Measurements from ENCODE around the gene SGK1.

Gene SGK1

DNA sequence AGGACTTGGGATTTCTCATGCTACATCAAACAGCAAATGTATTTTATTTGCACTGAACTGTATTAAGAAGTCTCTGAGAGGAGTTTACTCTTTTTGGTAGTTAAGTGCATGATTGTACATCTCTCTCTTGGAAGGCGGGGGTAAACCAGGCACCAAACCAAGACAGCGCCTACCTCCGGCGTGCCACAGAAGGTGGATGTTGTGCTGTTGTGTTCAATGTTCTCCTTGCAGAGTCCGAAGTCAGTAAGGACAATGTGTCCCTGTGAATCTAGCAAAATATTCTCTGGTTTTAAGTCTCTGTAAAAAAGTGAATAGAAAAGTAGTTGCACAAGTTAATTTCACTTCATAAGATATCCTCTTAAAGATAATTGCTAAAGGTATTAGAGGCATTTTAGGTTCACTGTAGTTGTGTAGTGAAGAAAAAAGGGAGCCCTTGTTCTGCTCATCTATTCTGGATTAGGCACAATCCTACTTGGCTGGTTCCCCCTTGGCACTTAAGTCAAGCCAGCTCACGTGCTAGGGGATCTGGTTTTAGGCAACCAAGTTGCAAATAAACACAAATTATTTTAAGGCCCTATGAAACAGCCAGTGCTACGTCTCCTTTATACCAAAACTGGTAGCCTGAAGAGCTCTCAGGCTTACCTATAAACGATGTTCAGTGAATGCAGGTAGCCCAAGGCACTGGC is 145.7 kb downstream of the SGK1 start:
- ATAC-seq (ENCODE audit: low read depth) (no peak), DNase-seq (ENCODE audit: low spot score) (no peak)
- TF ChIP-seq CTCF (IDR thresholded peaks at IDR 0.05; ENCODE audit: poor library complexity, severe bottlenecking): no peak
- H3K27ac ChIP-seq (ENCODE audit: poor library complexity, severe bottlenecking): peak overlapping the region; percentile 91
- no peaks in the 10 kb centered on the region for H3K27me3 ChIP-seq (ENCODE audit: insufficient read depth, poor library complexity, severe bottlenecking)
- H3K36me3 ChIP-seq (ENCODE audit: low read depth): peaks cover 57% of the 10 kb centered on the region
- H3K9me3 ChIP-seq (ENCODE audit: severe bottlenecking): no peaks in the 10 kb centered on the region
- H3K4me3 ChIP-seq (ENCODE audit: severe bottlenecking): no peak overlapping the region
- H3K4me1 ChIP-seq (ENCODE audit: insufficient read depth, poor library complexity, severe bottlenecking): peaks cover 47% of the 10 kb centered on the region

GRCh38 chr6:134171517-134171916 is 146.4 kb downstream of the SGK1 start:
- DNase-seq (ENCODE audit: low spot score): no peak
- H3K27ac ChIP-seq (ENCODE audit: poor library complexity, severe bottlenecking): peak overlapping the region; percentile 91
- H3K4me1 ChIP-seq (ENCODE audit: insufficient read depth, poor library complexity, severe bottlenecking): peaks cover 47% of the 10 kb centered on the region
- H3K9me3 ChIP-seq (ENCODE audit: severe bottlenecking): no peaks in the 10 kb centered on the region
- H3K27me3 ChIP-seq (ENCODE audit: insufficient read depth, poor library complexity, severe bottlenecking): no peaks in the 10 kb centered on the region
- H3K4me3 ChIP-seq (ENCODE audit: severe bottlenecking): no peak overlapping the region
- no peak for TF ChIP-seq CTCF (IDR thresholded peaks at IDR 0.05; ENCODE audit: poor library complexity, severe bottlenecking)
- H3K36me3 ChIP-seq (ENCODE audit: low read depth): peaks cover 57% of the 10 kb centered on the region
- no peak for ATAC-seq (ENCODE audit: low read depth)

- Histone ChIP-seq H3K27me3 (ENCODE audit: insufficient read depth, poor library complexity, severe bottlenecking) (no peaks in the 10 kb centered on the region), H3K9me3 (ENCODE audit: severe bottlenecking) (no peaks in the 10 kb centered on the region), H3K27ac (ENCODE audit: poor library complexity, severe bottlenecking) (peak overlapping the region; percentile 91), H3K36me3 (ENCODE audit: low read depth) (peaks cover 57% of the 10 kb centered on the region), H3K4me1 (ENCODE audit: insufficient read depth, poor library complexity, severe bottlenecking) (peaks cover 42% of the 10 kb centered on the region), H3K4me3 (ENCODE audit: severe bottlenecking) (no peak overlapping the region)
- no peak for TF ChIP-seq CTCF (IDR thresholded peaks at IDR 0.05; ENCODE audit: poor library complexity, severe bottlenecking)
- no peak for ATAC-seq (ENCODE audit: low read depth)
- DNase-seq (ENCODE audit: low spot score): no peak
Measured at GRCh38 chr6:134170844-134171243, 147.1 kb downstream of the SGK1 start.

DNA sequence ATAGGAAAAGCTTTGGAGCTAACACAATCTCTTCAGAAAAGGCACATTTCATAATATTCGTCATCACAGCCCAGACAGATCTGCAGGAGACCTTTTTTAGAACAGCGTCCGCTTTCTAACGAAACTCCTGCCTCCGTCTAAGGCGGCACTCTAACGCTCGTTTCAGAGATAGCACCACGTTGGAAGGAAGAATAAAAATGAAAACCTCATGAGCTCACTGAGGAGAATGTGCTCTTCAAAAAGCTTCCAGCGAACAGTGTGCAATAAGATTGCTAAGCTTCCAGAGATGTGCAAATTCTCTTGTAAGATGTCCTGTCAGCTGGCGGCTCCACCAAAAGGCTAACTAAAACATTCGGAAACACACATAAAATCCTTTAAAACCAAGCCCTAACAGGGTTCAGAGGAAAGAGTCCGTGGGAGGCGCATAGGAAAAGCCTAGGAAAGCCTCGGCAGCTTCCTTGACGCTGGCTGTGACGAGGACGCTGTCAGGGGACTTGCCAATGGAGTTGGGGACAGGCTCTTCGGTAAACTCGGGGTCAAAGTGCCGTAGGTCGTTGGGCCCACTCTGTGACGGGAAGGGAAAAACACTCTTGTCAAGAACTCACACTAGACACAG is 147.9 kb downstream of the SGK1 start:
- DNase-seq (ENCODE audit: low spot score): no peak
- Histone ChIP-seq H3K27me3 (ENCODE audit: insufficient read depth, poor library complexity, severe bottlenecking) (no peaks in the 10 kb centered on the region), H3K4me3 (ENCODE audit: severe bottlenecking) (no peak overlapping the region), H3K36me3 (ENCODE audit: low read depth) (peaks cover 57% of the 10 kb centered on the region), H3K9me3 (ENCODE audit: severe bottlenecking) (no peaks in the 10 kb centered on the region), H3K4me1 (ENCODE audit: insufficient read depth, poor library complexity, severe bottlenecking) (peaks cover 42% of the 10 kb centered on the region), H3K27ac (ENCODE audit: poor library complexity, severe bottlenecking) (peak overlapping the region; percentile 91)
- no peak for ATAC-seq (ENCODE audit: low read depth)
- TF ChIP-seq CTCF (IDR thresholded peaks at IDR 0.05; ENCODE audit: poor library complexity, severe bottlenecking): no peak

Measured in RWPE2 (cell line).